ENCODE measurements around the gene FOXO6.

The FOXO6 gene

DNA sequence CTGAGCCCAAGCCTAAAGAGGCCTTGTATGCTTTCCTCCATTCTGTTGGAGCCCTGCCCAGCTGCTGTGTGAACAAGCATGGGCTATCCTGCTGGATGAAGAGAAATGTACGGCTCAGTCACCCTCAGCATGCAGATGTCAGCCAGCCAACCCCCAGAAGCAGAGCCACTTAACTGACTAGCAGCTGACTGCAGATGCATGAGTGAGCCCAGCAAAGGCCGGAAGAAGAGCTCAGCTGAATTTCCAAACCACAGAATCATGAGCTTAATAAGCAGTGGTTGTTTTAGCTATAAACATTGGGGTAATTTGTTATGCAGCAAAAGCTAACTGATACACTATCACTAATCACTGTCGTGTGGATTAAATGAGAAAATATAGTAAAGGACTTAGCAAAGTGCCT lies 39.0 kb downstream of the FOXO6 start:
- no peak for DNase-seq (ENCODE audit: low spot score)

DNA sequence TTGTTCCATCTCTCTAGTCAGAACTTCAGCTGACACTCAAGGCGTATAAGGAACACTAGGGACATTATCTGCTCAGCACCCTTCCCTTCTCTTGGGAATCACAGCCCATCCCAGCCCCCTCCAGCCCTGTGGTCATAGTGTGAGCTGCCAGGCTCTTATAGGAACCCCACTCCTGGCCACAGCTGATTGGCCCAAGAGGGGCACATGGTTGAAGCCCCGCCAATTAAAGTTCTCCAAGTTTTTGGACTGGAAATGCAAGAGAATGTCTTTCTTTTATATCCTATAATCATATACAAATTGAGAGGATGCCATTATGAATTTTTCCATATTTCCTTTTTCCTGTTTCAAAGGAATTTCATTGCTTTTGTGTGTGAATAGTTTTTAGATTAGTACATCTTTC lies 40.7 kb downstream of the FOXO6 start:
- no peak for DNase-seq (ENCODE audit: low spot score)

DNA sequence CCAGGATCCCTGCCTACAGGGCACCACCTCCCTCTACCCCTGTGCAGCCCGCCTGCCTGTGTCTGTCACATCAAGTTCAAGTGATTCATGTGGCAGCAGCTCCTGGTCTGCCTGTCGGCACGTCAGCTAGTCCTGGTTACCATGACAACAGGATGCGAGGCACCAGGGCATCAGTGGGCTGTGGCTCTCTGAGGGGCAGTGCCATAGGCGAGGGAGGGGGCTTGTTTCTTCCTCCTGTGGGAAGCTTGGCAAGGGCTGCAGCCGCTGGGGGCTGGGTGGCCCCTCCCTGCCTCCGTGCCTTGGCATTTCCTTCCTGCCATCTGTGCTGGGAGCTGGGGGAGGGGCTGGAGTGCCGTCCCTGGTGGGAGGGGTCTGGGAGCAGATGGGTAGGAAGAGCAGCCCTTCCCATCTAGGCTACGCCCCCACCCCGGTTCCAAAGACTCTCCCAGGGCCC lies 43.1 kb downstream of the FOXO6 start:
- DNase-seq (ENCODE audit: low spot score), result peak; percentile 69

DNA sequence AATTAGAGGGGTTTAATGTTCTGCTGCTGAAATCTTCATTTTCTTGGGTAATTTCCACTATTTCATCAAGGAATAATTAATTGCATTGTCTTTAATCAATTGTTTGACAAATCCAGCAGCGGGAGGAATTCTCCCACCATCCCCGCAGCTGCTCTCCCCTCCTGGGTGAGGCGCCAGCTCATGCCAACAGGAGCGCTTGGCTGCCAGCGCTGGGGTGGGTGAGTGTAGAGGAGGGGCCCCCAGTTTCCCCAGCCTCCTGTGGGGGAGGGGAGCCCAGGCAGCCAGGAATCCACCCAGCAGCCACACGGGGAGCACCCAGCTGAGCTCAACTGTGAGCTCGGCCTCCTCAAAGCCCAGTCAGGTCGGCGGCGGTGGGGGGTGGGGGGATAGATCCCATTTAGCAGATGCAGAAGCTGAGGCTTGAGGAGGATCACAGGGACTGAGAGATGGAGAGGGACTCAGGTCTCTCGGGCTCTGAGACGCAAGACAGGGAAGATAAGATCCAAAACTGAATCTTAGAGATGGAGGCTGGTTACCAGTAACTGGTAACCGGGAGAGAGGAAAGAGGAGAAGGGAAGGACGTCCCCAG lies 46.5 kb downstream of the FOXO6 start:
- DNase-seq (ENCODE audit: low spot score), result no peak

DNA sequence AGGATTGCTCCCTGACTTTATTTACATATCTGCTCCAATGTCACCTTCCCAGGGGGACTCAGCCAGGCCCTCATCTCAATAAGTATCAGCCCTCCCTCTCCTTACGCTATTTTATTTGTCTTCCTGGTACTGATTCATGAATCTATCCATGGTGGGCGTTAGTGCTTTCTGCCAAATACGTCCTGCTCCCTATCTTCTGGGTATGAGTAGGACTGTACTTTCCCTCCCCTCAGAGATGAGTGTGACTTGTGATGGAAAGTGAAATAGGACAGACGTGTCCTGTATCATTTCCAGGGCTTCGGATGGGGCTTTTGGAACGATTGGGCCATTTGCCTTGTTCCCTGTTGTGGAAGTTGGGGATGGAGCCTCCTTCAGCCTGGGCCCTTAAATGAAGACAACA lies 47.5 kb downstream of the FOXO6 start:
- no peak for DNase-seq (ENCODE audit: low spot score)

DNA sequence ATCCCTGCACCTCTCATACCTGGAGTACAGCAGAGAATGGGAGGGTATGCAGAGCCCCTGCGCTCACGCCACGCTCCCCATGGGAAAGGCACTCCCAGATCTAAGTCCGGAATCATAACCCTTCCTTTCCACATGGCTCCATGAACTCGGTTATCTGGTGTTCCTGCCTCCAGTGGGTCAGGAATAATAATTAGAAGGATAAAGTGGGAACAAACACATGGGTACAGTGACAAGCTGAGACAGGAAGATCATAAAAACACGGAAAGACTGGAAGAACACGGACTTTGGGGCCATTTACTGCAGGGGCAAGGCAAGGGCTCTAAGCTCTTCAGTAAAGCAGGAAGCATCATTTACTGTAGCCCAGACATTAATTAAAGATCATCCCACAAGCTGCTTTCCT lies 48.6 kb downstream of the FOXO6 start:
- no peak for DNase-seq (ENCODE audit: low spot score)

DNA sequence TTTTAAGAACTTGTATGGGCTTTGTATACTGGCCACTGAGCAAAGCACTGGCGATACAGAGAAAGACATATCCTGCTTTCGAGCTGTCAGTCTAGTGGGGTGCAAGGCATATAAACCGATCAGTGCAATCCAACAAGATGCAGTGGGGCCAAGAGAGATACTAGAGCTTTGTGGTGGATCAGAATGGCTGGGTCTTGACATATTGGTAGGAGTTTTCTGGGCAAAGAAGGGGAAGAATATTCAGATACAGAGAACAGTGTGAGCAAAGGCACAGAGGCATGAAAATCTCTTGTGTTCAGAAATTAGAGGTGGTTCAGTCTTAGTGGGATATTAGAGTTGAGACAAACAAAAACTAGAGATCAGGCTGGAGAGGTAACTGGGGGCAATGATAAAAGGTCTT lies 49.2 kb downstream of the FOXO6 start:
- no peak for DNase-seq (ENCODE audit: low spot score)

DNA sequence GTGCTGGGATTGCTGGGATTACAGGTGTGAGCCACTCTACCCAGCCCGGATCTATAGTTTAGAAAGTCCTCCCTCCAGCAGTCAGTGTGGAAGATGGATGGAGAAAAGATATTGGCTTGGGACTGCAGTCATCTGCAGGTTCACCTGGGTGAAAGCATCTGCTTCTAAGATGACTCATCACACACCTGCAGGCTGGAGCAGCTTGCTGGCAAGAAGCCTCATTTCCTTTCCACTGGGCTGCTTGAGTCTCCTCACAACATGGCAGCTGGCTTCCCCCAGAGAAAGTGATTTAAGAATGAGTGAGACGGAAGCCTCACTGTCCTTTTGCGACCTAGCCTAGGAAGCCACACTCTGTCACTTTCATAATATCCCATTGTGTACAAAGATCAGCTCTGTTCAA lies 50.0 kb downstream of the FOXO6 start:
- DNase-seq (ENCODE audit: low spot score), result no peak

DNA sequence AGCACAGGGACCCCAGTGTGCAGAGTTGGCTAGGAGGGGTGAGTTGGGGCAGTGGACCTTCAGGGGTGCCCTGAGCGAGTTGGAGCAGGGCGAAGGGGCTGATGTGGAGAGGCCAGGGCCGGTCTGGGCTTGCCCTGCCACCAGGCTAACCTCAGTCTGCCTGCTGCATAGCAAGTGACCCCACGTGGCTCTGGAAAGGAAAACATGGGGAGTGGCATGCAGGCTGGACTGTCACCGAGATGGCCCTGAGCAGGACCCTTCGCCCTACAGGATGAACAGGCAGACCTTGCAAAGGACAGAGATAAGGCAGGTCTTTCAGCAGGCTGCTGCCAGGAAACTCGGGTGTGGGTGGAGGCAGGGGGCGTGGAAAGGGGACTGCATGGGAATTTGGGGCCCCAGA lies 51.5 kb downstream of the FOXO6 start:
- no peak for DNase-seq (ENCODE audit: low spot score)

DNA sequence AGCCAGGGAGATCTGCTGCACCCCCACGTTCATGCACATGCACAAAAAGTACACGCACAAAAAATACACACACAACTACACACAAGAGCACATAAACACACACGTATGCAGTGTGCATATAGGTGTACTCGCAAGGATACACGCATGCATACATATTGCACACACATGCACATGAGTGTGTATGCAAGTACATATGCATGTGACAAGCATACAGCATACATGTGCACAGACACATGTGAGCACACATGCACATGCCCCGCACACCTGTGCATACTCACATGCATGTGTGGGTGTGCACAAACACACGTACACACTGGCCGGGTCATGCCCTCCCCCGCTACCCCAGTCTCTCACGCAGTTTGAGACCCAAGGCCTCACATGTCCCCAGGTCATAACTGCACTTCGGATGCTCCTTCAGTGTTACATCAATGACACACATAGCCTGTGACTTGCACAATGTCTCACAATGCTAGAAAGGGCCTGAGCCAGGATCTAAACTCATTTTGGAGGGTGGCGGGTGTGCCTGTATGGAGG lies 52.6 kb downstream of the FOXO6 start:
- no peak for DNase-seq (ENCODE audit: low spot score)

DNA sequence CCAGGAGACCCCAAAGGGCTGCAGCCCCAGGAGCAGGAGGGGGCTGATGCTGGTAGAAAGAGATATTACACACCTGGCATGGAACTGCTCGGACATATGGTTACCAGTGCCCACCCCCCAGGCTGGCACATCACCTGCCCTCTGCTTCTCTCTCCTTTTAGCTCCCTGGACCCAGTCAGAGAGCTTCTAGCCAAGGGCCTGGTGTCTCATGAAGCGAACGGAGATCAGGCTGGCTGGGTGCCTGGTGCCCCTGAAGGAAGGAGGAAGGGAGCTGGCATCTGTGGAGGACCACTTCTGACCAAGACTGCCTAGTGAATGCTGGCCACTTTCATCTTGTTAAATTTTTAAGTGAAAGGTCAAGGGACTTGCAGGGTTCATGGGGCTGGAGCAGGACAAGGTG lies 53.1 kb downstream of the FOXO6 start:
- DNase-seq (ENCODE audit: low spot score), result no peak

DNA sequence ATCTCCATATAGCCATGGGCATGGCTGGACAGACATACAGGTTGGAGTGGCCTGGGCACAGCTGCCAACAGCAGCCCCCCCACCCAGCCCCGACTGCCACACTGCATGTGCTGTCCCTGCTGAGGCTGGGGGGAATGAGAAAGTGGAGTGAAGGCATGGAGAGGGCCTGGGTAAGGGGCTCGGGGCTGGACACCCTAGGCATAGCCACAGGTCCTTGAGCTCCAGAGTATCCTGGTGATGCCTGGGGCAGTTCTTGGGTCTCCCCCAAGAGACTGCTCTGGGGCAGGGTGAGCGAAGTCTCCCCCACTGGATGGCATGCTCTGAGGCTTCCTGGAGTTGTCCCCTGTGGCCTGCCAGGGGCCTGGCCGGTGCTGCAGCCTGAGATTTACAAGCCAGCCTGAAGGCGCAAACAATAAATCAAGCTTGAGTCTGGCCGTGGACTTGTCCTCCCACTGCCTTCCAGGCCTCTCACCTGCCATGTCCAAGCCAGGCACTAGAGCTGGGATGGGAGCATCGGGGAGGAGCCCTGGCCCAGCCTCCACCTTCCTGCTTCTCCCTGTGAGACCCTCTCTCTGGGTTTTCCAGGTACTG lies 53.6 kb downstream of the FOXO6 start:
- DNase-seq (ENCODE audit: low spot score), result peak; percentile 37

DNA sequence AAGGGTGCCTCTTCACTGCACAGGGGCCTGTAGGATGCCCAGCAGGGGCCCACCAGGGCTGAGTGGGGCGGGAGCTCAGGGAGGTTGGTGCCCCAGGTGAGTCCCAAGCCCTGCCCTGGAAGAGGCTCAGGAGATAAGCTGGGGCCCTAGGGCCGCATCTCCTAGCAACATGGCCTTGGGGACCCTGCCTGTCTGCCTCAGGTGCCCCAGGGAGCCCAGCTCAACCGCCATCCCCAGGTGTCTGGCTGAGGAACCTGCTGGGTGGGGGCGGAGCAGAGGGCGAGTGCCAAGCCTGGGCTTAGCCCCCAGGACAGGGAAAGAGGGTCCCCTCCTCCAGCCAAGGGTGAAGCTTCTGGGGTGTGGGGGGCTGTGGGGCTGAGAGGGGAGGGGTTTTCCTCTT lies 54.8 kb downstream of the FOXO6 start:
- no peak for DNase-seq (ENCODE audit: low spot score)

DNA sequence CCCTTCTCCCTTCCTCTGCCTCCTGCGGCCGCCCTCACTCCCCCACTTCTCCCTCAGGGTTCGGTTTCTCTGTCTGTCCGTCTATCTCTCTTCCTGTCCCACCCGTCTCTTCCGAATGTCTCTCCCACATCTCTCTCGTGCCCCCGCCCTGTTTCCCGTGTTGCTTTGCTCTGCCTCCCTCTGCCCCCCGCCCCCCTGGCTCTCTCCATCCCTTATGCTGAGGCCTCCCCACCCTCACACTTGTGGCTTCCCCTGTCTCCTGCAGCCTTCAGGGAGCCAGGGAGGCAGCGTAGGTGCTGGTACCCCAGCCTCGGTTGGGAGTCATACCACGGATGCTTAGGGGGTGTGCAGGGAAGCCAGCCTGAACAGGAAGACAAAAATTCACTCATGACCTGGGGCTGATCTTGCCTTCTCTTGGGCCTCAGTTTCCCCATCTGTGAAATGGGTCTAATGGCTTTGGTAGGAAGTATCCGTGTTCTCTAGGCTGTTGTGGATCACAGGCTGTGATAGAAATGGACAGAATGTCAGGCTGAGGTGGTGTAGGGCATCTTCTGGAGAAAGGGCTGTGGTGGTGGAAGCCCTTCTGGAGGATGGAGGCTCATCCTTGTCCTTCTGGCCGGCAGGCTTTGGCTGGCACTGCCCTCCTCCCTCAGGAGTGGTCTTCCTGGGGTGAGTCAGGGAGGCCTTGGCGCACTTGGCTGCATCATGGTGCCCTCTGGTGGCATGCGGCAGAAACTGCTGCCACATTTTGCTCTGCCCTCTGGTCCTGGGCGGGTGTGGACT lies 55.5 kb downstream of the FOXO6 start:
- DNase-seq (ENCODE audit: low spot score), result peak; percentile 66

DNA sequence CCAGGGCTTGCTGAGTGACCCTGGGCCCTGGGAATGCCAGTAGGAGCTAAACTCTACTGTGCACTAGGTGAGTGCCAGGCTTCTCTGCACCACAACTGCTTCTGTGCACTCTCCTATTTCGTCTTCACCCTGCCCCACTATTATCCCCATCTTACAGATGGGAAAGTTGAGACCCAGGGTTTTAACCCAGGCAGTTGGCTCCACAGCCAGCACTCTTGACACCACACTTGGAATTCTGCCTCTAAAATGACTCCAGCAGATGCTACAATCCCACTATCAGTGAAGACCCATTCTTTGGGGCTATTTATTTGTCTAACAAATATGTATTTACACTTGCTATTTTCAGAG lies 56.1 kb downstream of the FOXO6 start:
- DNase-seq (ENCODE audit: low spot score), result no peak

DNA sequence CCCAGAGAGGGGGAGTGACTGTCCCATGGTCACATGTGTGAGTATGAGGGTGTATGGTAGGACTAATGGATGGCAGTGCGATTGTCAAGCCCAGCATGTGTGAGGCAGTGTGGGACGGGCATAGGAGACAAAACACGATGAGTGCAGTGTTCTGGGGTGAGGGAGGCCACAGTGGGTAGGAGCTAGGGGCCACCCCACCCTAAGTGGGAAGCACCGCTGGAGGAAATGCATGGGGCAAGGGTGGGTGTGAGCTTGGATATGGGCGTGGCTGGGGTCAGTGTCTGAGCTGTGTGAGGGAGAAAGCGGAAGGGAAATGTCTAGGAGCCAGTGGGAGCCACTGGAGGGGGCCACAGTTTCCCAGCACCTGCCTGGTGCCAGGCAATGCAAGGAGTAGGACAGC lies 56.5 kb downstream of the FOXO6 start:
- no peak for DNase-seq (ENCODE audit: low spot score)

DNA sequence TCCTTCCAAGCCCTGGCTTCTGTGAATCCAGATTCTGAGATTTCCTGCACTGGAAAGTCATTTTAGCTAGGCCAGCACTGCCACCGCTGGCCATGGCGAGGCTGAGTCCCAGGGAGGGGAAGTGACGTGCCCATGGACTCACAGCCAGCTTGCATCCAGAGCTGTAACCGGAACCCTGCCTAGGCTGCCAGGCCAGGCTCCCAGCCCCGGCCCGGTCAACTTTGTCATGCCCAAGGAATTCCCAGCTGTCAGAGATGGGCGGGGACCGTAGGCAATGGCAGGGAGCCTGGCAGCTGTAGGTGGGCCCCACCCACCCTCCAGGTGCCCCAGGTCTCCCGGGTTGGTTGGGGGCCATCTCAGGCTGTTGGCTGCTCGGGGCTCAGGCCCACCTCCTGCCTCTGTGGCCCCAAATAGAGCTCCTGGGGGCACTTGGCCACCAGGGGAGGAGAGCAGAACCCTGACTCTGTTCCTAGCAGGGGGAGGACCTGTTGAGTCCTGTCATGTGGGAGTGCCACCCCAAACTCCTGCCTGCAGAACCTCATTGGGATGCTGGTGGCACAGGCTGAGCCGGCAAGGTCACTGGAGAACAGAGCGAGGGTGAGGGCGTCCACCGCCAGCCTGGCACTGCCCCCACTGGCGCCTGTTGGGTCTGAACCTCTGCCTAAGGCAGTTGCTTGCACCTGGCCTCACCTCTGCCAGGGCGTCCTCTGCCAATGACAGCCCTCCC lies 57.8 kb downstream of the FOXO6 start:
- no peak for DNase-seq (ENCODE audit: low spot score)

DNA sequence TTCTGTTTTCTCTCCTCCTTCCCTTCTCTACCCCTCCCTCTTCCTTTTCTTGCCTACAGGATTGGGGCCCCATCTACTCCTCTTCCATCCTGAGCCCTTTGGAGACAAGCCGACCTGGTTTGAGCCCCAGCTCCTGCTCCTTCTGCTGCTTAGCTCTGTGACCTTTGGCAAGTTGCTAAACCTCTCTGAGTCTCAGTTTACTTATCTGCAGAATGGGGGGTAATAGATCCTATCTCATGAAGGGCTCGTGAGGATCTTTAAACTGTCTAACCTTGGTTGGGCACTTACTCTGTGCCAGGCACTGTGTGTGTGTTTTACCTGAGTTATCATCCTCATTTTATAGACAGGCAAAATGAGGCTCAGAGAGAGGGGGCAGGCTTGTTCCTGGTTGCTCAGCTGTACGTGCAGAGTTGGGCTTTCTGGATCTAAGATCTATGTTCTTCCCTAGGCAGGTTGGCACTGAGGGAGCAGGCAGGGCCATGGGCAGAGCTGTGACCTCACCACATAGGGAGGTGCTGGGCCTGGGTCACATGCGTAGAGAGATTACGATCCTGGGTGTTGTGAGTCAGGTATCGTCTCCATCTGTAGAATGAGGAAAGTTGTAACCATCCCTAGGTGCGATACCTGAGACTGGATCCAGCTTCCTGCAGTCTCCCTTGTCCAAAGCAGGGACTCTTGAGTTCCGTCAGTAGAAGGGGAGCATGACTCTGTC lies 58.5 kb downstream of the FOXO6 start:
- DNase-seq (ENCODE audit: low spot score), result no peak

DNA sequence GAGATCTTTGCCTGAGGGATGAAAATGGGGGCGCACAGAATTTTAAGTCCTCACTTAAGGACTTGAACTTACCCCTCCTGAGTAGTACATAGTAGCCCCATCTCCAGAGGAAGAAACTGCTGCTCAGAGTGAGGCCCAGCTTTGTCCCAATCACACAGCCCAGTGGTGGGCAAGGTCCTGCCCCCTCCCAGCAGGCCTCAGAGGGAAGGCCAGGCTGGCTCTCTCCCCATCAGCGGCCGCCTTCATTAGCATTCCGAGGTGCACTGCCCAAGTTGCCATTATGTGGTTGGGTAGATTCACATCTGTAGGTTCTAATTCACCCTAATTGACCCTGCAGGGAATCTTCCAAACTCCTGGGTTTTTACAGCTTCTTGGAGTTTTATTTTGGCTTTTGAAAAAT lies 59.1 kb downstream of the FOXO6 start:
- DNase-seq (ENCODE audit: low spot score), result no peak

DNA sequence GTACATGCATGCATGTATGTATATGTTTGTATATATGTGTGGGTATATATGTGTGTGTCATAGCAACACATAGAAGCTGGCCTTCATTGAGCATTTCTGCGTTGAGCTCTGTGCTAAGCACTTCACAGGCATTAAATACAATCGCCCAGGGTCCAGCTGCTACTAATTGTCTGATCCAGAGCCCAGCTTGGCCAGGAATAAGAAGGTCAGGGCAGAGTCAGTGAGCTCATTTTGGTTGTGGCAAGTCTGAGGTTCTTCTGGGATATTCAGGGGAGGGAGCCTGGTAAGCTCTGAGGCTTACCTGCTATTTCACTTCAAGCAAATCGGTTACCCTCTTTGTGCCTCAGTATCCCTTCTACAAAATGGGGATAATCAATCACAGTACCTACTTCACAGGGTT lies 59.6 kb downstream of the FOXO6 start:
- DNase-seq (ENCODE audit: low spot score), result no peak

DNA sequence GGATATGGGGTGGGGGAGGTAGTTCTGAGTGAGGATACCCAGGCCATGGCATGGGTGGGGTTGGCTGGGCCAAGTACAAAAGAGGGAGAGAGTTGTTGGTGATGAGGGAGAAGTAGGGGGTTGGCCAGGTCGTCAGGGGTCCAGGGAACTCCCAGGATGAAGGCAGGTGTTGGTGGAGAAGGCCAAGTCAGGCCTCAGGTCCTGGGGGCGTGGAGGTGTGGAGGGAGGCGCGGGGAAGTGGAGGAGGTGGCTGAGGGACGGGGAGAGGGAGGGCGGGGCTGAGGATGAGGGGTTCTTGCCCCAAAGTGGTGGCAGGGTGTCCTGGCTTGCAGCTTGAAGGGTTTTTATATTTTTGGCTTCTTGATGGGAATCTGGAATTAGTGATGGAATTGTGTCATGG lies 61.1 kb downstream of the FOXO6 start:
- no peak for DNase-seq (ENCODE audit: low spot score)

All from SK-N-DZ (cell line).